ENCODE data around the gene ZEB2.

GRCh38 chr2:144511226-144511810 is 8.6 kb downstream of the ZEB2 start:
- no peak for TF ChIP-seq SUPT20H (IDR thresholded peaks at IDR 0.05; ENCODE audit: borderline replicate concordance, control insufficient read depth, low read depth, low read length)
- TF ChIP-seq, protein P1, sequence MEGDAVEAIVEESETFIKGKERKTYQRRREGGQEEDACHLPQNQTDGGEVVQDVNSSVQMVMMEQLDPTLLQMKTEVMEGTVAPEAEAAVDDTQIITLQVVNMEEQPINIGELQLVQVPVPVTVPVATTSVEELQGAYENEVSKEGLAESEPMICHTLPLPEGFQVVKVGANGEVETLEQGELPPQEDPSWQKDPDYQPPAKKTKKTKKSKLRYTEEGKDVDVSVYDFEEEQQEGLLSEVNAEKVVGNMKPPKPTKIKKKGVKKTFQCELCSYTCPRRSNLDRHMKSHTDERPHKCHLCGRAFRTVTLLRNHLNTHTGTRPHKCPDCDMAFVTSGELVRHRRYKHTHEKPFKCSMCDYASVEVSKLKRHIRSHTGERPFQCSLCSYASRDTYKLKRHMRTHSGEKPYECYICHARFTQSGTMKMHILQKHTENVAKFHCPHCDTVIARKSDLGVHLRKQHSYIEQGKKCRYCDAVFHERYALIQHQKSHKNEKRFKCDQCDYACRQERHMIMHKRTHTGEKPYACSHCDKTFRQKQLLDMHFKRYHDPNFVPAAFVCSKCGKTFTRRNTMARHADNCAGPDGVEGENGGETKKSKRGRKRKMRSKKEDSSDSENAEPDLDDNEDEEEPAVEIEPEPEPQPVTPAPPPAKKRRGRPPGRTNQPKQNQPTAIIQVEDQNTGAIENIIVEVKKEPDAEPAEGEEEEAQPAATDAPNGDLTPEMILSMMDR (IDR thresholded peaks at IDR 0.05 in 2 of 3, conservative IDR thresholded peaks at IDR 0.05 in 1 of 3; ENCODE audit: control insufficient read depth in 2 of 3, extremely low read depth in 1 of 3, insufficient read depth in 1 of 3, low read depth in 3 of 3, low read length in 3 of 3) = no peak
- TF ChIP-seq POLR2AphosphoS5 (IDR thresholded peaks at IDR 0.05; ENCODE audit: low read length) = no peak
- no peak for TF ChIP-seq BCL3 (IDR thresholded peaks at IDR 0.05; ENCODE audit: borderline replicate concordance, insufficient read depth, low read depth, low read length, poor library complexity, severe bottlenecking)
- TF ChIP-seq FOS (IDR thresholded peaks at IDR 0.05; ENCODE audit: borderline replicate concordance, extremely low read depth, insufficient read length) = no peak
- no peak for TF ChIP-seq POLR2A (IDR thresholded peaks at IDR 0.05; ENCODE audit: low read depth, low read length)
- no peak for TF ChIP-seq GABPA (IDR thresholded peaks at IDR 0.05; ENCODE audit: low read depth)
- TF ChIP-seq, protein P2, sequence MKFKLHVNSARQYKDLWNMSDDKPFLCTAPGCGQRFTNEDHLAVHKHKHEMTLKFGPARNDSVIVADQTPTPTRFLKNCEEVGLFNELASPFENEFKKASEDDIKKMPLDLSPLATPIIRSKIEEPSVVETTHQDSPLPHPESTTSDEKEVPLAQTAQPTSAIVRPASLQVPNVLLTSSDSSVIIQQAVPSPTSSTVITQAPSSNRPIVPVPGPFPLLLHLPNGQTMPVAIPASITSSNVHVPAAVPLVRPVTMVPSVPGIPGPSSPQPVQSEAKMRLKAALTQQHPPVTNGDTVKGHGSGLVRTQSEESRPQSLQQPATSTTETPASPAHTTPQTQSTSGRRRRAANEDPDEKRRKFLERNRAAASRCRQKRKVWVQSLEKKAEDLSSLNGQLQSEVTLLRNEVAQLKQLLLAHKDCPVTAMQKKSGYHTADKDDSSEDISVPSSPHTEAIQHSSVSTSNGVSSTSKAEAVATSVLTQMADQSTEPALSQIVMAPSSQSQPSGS (IDR thresholded peaks at IDR 0.05; ENCODE audit: low read length) = no peak
- no peak for TF ChIP-seq KDM1A (IDR thresholded peaks at IDR 0.05; ENCODE audit: borderline replicate concordance)

Measured in GM12878 (cell line).